Fibroblast of the conjunctiva (primary cell): ENCODE data around the gene PKMYT1.

Experiments
- DNase-seq: peaks from one replicate; pipeline ENCODE4 v3.0.0-alpha.2; 2010; ENCODE audit warnings: low read depth

Gene PKMYT1

DNA sequence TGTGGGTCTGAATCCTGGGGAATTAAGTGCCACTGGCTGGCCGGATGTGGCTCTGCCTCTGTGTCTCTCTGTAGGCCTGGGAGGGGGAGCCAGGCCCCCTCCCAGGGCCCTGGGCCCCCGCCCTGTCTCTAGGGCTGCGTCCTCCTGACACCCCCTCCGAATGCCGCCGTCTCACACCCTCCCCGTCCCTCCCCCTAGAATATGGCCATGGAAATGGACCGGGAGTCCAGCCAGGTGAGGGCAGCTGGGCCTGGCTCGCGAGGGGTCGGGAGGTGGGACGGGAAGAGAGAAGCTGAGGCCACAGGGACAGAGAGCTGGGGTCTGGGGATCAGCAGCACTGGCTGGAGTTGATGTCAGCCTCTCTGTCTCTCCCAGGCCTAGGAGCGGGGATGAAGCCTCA is 16.1 kb upstream of the PKMYT1 start:
- no peak for DNase-seq

DNA sequence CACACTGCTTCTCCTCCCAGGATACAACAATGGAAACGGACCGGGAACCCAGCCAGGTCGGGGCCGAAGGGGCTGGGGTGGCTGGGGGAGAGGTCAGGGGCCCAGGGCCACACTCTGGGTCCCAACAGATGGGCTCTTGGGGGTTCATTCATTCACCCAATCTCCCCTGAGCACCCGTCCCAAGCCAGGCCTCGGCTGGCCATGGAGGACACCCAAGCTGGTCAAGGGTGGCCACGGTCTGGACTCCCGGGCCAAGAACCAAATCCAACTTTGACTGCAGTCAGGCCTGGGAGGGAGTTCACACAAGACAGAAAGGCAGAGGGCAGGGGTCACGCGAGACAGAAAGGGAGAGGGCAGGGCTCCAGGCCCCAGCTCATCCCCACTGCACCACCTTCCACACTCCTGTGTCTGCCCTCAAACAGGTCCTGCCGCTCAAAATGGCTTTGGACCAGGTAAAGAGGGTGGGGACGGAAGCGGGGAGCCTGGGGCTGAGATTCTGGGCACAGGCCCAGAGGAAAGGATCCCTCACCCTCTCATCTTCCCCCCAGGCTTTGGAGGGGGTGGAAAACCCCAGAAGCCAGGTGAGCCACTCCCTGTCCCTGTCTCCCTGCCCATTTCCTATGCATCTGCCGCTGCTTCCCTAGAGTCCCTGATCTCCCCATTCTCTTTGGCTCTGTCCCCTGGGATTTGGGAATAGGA is 12.3 kb upstream of the PKMYT1 start:
- no peak for DNase-seq

DNA sequence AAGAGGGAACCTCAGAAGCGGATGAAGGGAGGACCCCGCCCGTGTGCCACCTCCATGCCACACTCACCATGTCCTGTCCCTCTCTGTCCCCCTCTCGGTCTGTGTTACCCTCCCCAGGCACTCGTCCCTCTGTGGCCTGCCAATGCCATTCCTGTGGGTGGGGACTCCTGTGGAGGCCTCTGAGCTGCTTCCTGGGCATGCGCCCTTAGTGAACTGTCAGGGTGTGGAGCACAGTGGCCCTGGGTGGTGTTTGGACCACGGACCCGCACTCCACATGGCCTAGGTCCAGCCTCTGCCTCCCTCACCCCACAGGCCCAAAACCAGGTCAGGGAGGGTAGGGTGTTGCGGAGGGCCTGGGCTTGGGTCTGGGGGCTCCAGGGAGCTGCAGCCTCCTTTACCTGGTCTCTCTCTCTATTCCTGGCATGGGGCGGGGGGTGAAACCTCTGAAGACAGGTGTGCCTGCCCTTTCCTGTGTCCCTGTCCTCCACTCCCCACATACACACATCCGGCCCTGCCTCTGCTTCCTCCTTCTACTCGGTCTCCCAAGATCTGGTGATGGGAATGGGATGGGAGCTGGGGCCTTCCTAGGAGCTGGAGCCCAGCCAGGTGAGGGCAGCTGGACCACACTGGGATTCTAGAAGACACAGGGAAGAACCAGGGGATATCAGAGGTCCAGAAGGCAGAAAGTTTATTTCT is 11.5 kb upstream of the PKMYT1 start:
- DNase-seq: no peak

DNA sequence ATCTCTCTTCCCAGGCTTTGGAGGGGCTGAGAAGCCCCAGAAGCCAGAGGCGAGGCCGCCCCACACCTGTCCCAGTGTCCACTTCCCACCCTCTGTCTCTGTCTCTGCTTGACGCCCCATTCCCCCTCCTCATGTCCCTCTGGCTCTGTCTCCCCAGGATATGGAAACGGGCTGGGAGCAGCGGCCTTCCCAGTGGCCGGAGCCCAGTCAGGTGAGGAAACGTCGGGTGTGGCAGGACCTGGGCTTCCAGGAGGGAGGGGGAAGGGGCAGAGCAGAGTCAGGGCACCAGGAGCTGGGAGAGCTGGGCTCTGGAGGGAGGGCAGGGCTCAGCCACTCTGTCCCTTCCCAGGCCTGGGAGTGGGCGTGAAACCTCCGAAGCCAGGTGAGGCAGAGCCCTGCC is 10.6 kb upstream of the PKMYT1 start:
- no peak for DNase-seq

DNA sequence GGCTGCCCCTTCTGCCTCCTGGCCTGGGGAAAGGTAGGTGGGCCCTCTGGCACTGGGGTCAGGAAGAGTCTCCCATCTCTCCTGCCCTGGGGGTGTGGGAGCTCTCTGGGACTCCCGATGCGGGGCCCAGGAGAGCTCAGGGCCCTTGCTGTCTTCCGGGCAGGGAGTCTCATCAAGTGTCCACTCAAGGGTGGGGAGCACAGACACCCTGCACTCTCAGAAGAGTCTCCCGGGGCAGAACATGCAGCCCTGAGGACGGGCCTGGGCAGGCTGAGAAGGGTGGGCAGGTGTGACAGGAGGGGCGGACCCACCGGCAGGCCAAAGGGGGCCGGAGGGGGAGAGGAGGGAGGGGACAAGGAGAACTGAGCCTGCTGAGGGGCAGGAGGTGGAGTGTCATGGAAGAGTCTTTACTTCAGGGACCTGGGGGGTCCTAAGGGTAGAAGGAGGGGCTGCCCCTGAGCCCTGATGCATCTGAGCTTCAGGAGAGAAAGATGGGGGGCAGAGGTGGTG is 8.4 kb upstream of the PKMYT1 start:
- DNase-seq: no peak

DNA sequence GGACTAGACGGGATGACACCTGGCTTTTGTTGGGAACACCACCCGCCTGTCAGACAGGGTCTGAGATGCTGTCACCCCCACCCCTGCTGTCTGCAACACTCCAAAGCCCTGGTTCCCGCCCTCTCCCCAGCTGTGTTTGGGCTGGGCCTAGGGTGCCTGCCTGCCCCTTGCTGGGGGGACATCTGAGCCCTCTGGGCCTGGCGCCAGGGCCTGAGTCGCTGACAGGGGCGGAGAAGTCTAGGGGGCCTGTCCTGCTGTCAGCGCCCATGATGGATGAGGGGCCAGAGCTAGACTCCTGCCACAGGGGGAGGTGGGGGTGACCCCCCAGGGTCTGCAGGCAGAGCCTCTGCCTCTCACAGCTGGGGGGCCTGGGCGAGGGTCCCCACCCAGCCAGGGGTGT is 7.6 kb upstream of the PKMYT1 start:
- DNase-seq: no peak

DNA sequence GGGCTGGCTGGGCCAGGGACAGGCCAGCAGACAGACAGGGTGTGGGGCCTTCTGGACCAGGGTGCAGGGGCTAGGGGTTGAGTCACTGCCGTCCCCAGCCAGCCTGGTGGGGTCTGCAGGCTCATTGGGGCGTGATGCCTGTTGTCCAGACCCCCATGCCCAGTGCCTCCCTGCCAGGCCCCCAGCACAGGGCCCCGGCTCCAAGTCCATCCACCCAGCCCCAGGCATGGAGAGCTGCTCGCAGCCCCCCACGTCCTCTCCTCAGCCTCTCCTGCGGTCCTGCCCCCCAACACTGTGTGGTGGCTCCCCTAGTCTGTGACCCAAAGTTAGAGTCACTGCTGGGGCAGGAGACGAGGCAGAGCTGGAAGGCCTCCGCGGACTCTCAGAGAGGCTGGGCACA is 7.0 kb upstream of the PKMYT1 start:
- DNase-seq: no peak

DNA sequence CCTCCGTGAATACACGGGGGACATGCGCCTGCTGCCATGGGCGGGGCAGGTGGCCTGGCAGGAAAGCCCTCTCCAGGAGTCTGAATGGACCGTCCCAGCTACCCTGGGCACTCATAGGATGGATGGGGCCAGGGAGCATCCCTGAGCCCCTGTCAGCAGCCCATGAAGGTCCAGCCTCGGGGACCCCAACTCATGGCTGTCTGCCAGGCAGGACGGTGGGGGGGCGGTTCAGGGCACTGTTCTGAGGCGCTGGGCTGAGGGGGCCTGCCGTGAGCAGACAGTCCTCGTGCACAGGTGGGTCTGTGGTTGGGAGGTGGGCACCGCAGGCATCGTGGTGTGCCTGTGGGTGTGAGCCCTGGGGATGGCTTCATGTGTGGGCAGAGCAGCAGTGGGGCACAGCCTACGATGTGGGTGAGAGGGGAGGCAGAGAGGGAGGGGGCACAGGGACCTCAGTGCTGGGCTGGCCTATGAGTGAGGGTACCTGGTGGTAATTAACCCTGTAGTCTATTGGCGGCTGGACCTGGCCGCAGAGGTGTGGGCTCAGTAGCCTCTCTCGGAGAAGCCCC is 6.5 kb upstream of the PKMYT1 start:
- no peak for DNase-seq

DNA sequence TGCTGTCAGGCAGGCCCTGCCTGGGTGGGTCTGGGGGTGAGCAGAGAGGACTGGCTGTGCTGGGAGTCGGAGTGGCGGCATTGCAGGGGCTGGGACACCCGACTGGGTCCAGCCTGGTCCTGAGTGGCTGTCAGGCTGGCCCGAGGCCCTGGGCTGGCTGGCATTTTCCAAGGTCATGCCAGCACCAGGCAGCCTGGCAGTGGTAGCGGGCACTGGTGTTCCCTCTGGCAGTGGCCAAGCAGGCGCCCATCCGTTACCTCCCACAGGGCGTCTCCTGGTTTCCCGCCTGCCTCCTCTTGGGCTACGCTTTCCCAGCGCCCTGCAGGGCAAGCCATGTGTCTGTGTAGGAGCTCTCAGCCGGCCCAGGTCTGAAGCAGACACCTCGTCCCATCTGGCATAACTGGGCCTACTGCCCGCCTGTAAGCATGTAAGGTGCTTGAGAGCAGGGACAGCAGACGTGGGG is 5.7 kb upstream of the PKMYT1 start:
- DNase-seq: no peak

DNA sequence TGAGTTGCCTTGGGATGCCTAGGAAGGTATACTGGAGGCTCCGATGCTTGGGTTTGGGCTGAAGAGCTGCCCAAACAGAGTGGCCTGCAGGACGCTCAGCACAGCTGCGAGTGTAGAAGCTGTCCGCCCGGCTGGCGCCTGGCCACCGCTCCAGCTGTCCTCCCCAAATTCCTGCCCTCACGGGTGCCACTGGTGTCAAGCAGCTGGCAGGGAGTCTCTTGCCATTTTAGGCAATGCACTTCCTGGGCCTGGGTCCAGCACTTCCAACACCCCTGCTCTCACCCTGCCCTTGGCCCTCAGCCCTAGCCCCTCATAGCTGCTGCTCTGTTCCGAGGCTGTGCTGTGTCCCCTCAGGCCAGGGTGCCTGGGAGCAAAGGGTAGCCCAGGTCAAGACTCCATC is 5.2 kb upstream of the PKMYT1 start:
- DNase-seq: no peak

DNA sequence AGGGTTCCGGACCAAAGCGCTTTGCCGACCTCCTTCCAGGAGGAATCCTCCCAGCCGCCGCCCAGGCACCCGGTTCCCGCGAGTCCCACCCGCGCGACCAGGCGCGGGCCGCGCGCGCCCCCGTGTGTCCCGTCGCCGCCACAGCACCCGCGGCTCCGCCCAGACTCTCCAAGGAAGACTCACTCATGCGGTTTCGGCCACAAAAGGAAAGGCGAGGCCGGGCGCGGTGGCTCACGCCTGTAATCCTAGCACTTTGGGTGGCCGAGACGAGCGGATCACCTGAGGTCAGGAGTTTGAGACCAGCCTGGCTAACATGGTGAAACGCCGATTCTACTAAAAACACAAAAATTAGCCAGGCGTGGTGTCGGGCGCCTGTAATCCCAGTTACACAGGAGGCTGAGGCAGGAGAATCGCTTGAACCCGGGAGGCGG is 3.5 kb upstream of the PKMYT1 start:
- peak; percentile 35 for DNase-seq

DNA sequence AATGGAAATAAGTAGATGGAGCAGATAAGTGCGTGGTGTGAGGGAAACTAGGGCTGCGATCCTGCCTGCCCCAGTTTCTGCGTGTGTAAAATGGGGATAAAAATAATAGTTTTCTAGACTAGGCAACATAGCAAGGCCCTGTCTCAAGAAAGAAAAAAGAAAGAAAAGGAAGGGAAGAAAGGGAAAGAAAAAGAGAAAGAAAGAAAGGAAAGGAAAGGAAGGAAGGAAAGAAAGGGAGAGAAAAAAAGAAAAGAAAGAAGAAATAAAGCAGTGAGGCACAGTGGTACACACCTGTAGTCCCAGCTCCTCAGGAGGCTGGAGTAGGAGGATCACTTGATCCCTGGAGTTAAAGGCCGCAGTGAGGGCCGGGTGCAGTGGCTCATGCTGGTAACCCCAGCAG is 2.2 kb upstream of the PKMYT1 start:
- DNase-seq: no peak

DNA sequence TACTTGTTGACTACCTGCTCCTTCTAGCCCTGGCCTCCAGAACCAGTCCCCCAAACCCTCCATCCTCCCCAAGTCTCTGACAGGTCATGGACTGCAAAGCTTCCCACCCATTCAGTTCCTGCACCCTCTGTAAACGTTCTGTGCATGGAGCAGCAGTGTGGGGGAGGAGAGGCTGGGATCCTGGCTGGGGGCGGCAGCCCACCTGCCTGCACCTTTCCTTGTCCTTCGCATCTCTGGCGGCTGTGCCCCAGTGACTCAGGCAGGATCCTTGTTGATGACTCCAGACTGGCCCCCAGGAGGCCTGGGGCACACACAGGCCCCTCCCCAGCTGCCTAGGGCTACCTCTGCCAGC is 1.6 kb upstream of the PKMYT1 start:
- DNase-seq: no peak

DNA sequence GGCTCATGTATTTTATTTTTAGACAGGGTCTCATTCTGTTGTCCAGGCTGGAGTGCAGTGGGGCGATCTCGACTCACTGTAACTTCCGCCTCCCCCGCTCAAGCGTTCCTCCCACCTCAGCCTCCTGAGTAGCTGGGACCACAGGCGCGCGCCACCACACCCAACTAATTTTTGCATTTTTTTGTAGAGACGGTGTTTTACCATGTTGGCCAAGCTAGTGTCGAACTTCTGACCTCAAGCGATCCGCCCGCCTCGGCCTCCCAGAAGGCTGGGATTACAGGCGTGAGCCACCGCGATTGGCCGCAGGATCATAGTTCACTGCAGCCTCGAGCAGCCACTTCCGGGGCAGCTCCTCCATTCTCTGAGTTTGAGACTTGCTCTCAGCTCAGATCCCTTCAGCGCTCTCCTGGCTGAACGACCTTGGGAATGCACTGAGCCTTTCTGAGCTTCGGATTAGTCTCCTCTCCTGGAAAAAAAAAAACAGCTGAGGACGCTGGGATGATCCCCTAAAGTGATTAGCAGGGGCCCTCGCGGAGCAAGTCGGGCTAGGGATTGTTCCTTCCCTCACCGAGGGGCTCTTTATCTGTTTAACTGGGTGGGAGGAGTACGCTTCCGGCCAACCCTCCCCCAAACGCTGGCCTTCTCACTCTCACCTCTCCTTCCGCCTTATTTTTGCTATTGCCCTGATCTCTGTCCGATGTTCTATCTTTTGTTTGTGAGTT is 1.1 kb upstream of the PKMYT1 start:
- DNase-seq: no peak

DNA sequence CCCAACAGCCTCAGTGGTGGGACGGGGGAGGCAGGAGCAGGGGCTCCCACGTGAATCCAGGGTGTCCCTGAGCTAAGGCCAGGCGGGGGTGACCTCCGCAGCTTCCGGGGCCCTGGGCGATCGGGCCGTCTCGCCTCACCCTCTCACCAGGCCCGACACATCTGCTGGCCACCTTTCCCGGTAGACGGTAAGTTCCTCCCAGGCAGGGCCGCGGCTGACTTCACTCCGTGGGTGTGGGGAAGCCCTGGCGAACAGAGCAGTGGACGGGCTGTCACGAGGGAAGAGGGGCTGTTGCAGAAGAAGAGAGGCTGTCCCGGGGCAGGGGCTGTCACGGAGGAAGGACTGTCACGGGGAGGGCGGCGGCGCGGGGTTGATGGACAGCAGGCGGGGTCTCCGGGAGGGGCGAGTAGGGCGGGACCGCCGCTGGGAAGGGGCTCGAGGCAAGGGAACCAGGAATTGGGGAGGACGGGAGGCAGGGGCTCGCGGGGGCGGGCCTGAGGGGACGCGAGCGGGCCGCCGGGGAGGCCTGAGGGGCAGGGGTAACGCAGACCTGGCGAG is 498 bp downstream of the PKMYT1 start:
- no peak for DNase-seq

DNA sequence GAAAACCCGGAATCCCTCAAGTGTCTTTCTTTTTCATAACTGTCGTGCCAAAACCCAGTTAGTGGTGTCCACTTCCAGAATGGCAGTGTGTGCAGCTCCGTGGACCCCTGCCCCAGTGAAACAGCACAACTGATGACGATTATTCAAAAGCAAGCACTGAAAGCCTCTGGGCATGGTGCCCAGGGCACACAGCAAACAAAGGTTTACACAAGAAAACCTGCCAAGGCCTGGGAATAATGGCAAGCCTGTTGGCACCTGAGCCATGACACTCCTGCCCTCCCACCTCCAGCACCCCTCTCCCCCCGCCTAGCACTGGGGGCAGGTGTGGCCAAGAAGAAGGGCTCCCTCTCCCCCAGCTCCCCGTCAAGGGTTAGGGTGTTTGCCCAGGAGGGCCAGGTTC is 2.8 kb downstream of the PKMYT1 start:
- no peak for DNase-seq

DNA sequence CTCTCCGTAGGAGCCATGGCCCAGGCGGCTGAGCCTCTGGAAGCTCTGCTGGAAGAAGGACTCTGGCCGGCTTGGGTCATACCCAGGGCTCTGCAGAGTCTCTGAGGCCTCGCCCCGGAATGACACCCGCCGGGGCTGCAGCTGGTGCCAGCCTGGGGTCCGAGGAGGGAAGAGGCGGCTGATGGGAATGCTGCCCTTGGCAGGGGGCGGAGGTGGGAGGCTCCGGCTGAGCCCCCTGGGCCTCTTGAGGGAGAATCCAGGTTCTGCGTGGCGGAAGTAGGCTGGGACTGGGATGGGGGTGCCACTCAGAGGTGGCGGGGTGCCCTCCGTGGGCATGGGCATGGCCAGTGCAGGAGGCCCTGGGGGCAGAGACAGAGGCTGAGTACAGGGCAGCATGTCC is 3.6 kb downstream of the PKMYT1 start:
- DNase-seq: no peak

DNA sequence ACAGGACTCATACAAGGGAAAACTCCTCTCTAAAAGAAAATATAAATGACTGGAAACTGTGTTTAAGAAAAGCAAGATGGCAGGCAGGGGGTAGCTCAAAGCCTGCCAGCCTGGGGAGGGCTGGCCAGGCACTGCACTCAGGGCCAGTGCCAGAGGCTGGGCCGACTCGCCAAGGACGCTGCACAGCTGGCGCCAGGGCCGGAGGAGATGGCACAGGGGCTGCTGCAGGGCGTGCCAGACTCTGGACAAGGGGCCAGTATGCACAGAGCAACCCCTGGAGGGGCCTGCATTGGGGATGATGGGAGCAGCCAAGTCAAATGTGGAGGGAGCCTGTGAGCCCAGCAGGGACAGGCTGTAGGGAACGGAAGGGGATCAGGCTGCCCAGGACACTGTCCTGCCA is 4.0 kb downstream of the PKMYT1 start:
- no peak for DNase-seq

DNA sequence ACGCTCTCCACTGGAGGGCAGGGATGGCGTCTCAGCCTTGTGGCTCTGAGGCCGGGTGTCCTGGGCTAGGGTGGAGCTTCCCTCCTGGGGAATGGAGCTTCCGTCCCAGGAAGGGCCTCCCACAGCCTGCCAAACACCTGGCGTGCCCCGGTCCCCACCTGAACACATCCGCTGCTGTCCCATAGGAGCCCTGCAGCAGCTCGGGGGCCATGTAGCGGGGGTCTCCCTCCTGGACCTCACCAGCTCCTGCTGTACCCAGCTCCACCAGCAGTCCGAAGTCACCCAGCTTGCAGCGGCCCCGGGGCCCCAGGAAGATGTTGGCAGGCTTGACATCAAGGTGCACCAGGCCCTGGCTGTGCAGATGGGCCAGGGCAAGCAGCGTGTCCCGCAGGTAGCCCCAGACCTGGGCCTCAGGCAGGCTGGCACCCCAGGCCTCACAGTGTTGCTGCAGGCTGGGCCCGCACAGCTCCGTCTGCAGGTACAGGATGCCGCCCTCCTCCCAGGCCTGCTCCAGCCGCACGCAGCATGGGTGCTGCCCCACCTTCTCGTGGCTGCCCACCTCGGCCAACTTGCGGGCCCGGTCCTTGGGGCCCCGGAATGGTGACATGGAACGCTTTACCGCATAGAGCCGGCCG is 5.0 kb downstream of the PKMYT1 start:
- no peak for DNase-seq

DNA sequence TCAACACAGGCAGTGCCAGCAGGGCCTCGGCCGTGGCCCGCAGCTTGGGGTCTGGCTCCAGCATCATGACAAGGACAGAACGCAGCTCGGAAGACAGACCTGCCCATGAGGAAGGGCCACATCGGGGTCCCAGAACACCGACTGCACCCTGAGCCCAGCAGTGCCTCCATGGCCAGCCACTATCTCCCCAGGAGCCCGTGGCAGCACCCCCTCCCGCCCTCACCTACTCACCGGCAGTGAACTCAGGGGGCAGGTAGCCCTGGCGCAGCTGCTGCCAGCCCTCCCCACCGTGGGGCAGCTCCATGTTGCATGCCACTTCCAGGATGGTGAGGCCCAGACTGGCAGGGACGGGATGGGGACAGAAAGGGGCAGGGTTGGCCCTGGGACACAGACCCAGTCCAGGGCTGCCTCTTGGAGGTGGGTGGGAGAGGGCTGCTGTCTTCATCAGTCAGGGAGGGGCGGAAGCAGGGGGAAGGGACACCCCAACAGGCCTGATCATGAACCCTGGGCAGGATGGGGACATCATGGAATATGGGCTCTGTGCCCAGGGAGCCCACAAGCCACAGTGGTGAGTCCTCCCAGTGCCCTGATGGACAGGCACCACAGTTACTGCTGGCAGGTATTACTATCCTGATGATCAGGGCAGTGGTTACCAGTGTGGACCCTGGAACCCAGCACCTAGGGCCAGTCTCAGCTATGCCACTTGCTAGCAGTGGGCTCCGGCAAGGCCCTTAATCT is 5.8 kb downstream of the PKMYT1 start:
- DNase-seq: no peak

DNA sequence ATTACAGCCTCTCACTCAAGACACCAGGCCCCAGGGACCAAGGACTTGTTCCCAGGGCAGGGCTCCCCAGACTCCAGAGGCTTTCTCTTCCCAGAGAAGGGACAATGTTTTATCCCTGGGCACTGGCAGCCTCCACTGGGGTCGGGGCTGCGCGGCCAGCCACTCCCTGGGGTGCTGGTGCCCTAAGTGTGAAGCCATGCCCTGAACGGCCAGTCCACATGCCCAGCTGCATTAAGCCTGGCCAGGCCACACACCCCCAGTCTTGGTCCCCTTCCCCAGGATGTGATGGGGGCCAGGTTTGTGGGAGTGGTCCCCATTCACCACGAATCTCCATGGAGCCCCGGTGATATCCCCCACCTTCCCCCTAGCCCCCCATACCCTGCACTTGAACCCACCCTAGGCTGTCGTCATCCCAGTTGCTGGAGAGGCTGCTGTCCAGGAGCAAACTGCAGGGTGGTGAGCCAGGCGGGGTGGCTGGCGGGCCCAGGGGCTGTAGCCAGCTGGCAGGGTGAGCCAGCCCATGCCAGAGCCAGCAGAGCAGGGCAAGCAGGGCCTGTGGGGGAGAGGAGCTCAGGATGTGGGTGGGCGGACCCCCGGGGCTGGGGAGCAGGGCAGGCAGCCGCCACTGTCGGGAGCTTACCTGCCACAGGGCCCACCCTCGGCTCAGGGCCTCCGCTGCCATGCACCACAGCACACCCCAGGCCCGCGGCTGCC is 6.5 kb downstream of the PKMYT1 start:
- no peak for DNase-seq
